ENCODE data around the gene ADGRE3. TPM values are rescaled to one million over a fixed set of nuclear protein-coding genes. Genes with fewer than 3 reads are reported as not detected.
"Not testable (repeated sequence)": the region's sequence is repeated elsewhere in the genome, so short reads cannot be mapped to it uniquely, and the experiment has no call there.

The ADGRE3 gene
- total RNA-seq, 1 donor from 2014 or later: not detected

DNA sequence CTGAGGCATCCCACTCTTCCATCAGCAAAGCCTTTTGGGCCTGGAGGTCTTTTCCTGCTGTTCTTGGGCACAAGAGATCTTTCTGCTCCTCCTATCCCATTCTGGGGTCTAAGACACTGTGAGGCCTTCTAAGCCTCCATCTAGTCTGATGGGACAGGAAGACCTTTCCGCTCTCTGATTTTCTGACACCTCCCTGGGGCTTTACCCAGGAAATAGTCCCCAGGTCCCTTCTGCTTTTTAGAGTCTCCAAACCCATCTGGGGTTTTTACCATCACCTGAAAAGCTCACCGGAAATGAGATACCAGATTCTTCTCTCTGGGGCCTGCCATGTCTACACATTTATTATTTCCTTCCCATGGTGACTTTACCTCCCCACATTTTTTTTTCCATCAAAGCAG is 70.7 kb downstream of the ADGRE3 start:
- no peak for DNase-seq (ENCODE audit: low spot score)

DNA sequence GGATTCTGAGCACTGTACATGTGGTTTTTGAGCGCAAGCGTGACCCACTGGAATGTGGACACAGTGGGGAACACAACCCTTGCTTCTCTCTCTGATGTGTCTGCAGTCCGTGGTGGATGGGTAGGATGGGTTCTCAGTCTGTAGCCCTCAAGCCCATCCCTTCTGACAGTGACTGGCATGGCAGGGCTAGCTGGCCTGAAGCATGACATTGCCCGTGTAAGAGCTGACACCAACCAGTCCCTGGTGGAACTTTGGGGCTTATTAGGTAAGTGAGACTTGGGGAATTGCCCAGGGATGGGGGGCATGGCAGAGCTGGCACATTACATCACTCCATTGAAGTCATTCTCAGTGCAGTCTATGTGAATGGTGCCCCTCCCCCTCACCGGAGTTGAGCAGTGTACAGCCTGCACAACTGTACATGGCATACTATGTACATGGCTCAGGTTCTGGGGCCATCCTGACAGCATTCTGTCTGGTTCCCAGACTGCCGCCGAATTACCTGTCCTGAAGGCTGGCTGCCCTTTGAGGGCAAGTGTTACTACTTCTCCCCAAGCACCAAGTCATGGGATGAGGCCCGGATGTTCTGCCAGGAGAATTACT is 75.0 kb downstream of the ADGRE3 start:
- no peak for DNase-seq (ENCODE audit: low spot score)

DNA sequence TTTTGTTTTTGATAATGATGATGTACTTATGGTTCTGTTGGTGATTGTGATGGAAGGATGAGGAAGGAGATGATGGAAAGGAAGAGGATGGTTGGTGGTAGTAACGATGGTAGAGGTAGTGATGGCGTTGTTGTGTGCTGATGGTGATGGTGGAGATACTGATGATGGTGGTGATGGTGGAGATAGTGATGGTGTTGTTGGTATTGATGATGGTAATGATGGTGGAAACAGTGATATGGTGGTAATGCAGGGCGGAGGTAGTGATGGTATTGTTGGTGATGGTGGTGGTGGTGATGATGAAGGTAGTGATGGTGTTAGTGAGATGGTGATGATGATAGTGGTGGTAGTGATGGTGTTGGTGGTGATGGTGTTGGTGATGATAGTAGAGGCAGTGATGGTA is 79.1 kb downstream of the ADGRE3 start:
- DNase-seq (ENCODE audit: low spot score): no peak

DNA sequence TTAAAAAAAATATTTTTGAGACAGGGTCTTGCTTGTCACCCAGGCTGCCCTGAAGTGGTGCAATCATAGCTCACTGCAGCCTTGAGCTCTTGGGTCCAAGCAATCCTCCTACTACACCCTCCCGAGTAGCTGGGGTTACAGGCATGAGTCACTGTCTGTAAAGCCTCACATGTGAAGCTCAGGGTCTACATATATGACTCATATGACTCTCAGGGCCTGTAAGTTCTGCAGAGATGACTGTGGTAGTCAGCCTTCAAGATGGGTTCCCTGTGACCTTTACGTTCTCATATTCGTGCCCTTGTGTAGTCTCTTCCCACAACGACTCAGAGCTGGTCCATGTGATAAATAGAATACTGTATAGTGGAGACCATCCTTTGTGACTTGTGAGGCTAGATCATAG is 85.2 kb downstream of the ADGRE3 start:
- not testable (repeated sequence) for DNase-seq (ENCODE audit: low spot score)

DNA sequence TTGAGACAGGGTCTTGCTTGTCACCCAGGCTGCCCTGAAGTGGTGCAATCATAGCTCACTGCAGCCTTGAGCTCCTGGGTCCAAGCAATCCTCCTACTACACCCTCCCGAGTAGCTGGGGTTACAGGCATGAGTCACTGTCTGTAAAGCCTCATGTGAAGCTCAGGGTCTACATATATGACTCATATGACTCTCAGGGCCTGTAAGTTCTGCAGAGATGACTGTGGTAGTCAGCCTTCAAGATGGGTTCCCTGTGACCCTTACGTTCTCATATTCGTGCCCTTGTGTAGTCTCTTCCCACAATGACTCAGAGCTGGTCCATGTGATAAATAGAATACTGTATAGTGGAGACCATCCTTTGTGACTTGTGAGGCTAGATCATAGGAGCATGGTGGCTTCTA is 89.5 kb downstream of the ADGRE3 start:
- not testable (repeated sequence) for DNase-seq (ENCODE audit: low spot score)

DNA sequence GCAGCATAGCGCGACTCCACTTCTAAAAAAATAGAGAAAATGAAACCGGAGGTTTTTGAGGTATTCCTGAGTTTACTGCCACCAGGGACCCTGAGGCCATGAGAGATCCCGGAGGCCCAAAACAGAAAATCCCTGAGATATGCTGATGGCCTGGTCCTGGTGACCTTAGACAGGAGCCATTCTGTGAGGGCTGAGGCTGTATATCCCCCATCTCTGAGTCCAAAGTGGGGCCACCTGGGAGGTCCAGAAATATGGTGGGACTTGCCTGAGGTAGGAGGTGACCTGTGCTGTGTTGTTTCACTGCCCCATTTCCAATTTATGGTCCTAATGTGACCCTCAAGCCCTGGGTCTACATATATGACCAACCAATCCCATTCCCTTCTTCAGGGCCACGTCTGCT is 90.3 kb downstream of the ADGRE3 start:
- not testable (repeated sequence) for DNase-seq (ENCODE audit: low spot score)

DNA sequence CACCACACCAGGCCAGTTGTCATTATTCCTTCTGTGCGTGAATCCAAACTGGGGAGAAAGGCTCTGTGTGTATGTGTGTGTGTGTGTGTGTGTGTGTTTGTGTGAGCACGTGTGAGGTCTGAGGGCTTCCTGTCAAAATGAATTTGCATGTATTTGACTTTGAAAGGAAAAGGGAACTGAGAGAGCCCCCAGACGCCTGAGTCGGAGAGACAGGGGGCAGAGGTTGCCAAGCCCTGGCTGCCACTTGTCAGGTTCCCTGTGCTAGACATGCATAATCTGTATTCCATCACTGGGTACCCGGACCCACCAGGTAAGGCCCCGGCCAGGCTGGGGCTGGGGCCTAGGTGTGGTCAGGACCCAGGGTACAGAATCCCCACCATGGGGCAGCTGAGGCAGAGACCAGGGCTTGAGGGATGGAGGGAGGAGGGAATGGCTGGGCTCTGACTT is 91.7 kb downstream of the ADGRE3 start, which contains the start of gene CLEC17A:
TSS of gene CLEC17A (plus strand) at position 191 of the 447 bp plus-strand sequence. CDS start at position 268, 77 bp downstream.
- no peak for DNase-seq (ENCODE audit: low spot score)

DNA sequence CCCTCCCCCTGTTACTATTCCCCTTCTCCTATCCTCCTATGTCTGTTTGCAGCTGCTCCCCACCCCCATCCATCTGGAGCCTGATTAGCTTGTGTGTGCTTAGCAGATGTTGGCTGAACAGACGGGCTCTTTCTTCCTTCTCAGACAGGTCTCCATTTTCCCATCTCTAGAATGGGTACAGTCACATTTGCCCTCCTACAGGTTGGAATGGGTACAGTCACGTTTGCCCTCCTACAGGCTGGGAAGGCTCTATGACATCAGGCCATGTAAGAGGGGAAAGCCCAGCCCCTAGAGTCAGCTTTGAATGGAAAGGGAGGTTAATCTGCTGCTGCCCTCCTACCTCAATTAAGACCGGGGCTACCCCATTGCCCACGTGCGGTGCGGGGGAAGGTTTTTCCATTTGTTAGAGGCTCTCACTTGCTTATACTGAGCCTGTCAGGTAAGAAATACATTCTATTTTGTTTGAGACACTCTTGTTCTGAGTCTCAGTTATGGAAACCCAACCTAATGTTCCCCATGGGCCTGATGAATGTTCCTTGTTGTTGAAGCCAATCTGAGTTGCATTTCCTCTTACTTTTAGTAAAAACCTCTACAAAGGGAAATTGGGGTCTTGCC is 93.9 kb downstream of the ADGRE3 start:
- no peak for DNase-seq (ENCODE audit: low spot score)

DNA sequence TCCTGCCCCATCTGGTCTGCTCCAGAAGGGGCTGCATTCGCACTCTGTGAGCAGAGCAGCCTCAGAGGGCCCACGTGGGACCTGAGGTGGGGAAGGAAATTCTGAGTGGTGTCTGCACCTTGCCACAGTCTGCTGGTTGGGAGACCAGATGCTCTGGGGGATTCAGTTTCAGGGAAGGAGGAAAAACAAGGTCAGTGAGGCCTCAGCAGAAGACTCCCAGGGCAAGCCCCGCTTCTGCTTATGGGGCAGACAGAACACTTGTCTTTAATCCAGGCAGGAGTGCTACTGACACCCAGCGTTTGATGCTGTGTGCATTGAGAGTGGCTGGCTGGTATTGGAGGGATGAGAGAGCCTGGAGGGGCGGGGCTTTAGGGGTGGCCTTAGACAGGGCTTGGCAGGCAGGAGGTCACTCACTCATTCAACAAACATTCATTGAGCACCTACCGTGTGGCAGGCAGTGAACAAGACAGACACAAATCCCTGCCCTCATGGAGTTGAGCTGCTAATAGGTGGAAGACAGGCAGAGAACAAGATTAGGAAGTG is 96.7 kb downstream of the ADGRE3 start:
- DNase-seq (ENCODE audit: low spot score): no peak

DNA sequence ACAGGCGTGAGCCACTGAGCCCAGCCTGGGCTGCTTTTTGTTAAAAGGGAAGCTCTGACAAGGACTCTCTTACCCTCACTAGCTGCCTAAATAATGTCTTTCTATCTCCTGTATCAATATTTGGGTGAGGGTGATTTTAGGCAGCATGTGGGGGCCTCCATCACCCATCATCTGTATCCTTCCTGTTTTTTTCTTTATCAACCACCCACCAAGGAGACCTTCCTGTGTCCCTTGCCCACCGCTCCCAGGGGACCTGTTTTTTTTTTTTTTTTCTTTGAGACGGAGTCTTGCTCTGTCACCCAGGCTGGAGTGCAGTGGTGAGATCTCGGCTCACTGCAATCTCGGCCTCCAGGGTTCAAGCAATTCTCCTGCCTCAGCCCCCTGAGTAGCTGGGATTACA is 97.4 kb downstream of the ADGRE3 start:
- DNase-seq (ENCODE audit: low spot score): no peak

DNA sequence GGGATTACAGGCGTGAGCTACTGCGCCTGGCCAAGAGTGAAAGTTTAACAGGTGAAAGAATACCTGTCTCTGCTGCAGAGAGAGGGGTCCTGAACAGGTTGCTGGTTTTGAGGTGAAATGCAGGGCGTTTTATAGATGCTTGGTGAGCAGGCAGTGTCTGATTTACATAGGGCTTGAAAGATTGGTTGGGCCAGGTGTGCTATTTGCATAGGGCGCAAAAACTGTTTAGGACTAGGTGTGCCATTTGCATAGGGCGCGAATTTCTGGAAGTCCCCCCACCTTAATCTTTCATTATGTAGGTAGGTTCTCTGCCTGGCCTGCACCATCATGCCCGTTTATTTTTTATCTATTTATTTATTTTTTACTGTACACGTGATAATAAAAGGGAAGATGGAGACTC is 98.3 kb downstream of the ADGRE3 start:
- no peak for DNase-seq (ENCODE audit: low spot score)

DNA sequence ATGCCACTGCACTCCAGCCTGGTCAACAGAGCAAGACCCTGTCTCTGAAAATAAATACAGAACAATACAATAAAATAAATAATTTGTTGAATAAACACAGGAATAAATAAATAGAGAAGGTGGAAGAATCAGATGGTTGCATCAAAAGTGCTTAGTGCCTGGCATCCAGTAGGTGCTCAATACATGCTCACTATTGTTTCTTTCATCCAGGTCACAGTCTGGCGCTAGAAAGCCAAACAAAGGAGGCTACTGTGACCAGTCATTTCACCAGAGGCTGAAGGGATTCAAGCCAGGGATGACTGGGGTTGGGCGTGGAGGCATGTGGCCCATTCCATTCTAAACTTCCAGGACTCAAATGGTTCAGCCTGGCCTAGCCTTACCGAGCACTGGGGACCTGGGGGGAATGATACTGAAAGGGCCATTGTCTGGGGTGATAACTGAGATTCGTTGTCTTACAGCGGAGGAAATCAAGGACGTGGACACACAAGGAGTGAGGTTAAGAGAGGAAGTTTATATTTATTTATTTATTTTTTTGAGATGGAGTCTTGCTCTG is 99.1 kb downstream of the ADGRE3 start:
- DNase-seq (ENCODE audit: low spot score): no peak

DNA sequence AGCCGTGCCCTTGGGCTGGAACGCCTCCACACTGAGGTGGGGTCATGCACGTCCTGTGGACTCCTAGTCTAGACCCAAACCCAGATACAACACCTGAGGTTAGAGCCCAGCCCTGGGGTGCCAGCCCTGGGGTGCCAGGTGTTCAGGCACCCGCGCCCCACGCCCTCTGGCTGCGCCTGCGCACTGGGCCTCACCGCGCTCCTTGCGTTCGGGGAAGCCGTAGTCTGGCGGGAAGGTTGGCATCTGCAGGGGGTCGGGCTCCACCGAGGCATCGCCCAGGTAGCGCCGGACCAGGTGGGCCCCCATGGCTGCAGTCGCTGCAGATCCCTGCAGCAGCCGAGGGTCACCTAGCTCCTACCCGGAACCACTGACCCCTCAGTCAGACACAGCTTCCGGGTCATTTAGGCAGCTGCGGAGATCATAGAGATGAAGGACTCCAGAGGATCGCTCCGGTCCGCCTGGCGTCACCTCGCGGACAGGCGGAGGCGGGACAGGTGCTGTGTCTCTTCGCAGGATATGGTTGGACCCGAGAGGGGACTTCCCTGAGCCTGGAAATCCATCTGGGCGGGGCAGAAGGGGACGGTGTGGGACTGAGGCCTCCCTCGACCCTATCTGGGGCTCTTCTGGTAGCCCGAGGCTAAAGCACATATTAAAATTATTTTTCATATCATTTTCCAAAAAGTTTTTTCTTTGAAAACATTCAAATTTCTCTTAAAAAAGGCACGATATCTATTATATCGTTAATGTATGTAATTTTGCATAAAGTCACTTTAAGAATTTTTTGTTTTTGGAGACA is 102.8 kb downstream of the ADGRE3 start, which contains the start of gene NDUFB7:
TSS of gene NDUFB7 (minus strand) at position 372 of the 796 bp plus-strand sequence. CDS start at position 306, 66 bp downstream.
- DNase-seq (ENCODE audit: low spot score): peak; percentile 89

DNA sequence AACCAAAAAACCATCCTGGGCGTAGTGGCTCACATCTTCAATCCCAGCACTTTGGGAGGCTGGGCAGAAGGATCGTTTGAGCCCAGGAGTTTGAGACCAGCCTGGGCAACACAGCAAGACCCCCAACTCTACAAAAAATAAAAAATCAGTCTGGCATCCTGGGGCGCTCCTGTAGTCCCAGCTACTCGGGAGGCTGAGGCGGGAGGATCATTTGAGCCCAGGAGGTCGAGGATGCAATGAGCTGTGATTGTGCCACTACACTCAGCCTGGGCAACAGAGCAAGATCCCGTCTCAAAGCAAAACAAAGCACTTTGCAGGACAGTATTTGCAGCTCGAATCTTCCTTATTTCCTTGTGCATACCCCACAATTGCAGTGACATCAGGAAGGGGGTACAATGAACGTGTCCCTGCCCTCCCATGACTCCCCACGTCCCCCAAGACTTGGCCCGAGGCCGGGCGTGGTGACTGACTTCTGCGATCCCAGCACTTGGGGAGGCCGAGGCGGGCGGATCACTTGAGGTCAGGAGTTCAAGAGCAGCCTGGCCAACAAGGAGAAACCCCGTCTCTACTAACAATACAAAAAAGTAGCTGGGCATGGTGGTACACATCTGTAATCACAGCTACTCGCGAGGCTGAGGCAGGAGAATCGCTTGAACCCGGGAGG is 103.6 kb downstream of the ADGRE3 start:
- no peak for DNase-seq (ENCODE audit: low spot score)

Other genes with a start within 250 kb of the ADGRE3 start
- 51.7 TPM for gene PKN1, start 241.5 kb downstream of the ADGRE3 start, total RNA-seq
- gene PTGER1, start 199.5 kb downstream of the ADGRE3 start, total RNA-seq: 3.0 TPM
- 141 TPM for gene GIPC1, start 178.7 kb downstream of the ADGRE3 start, total RNA-seq
- gene DNAJB1, start 156.4 kb downstream of the ADGRE3 start, total RNA-seq: 81.6 TPM
- gene TECR, start 145.2 kb downstream of the ADGRE3 start, total RNA-seq: 104 TPM
- gene NDUFB7, start 102.8 kb downstream of the ADGRE3 start, total RNA-seq: 169 TPM
- 0.26 TPM for gene CLEC17A, start 91.8 kb downstream of the ADGRE3 start, total RNA-seq
- 31.3 TPM for gene ZNF333, start 15.2 kb upstream of the ADGRE3 start, total RNA-seq
- 10.3 TPM for gene ADGRE2, start 103.7 kb upstream of the ADGRE3 start, total RNA-seq
- not detected for gene OR7A5, start 160.3 kb upstream of the ADGRE3 start, total RNA-seq
- gene OR7C1, start 160.3 kb upstream of the ADGRE3 start, total RNA-seq: not detected
- not detected for gene OR7A10, start 174.1 kb upstream of the ADGRE3 start, total RNA-seq
- not detected for gene OR7A17, start 211.3 kb upstream of the ADGRE3 start, total RNA-seq